Activated naive CD8-positive, alpha-beta T cell (primary cell): ENCODE measurements around the gene SERPINA5.
"Not testable (repeated sequence)": the region's sequence is repeated elsewhere in the genome, so short reads cannot be mapped to it uniquely, and the experiment has no call there.

Experiments used
- H3K27ac Mint-ChIP-seq: one replicate; pipeline ENCODE4 v1.8.0; 2021; ENCODE audit warnings: mixed read lengths
- H3K27me3 Mint-ChIP-seq: one replicate; pipeline ENCODE4 v1.8.0; 2021; ENCODE audit warnings: mixed read lengths
- H3K36me3 Mint-ChIP-seq: one replicate; pipeline ENCODE4 v1.8.0; 2021; ENCODE audit warnings: mixed read lengths
- H3K4me1 Mint-ChIP-seq: one replicate; pipeline ENCODE4 v1.8.0; 2021; ENCODE audit warnings: low read depth, mixed read lengths
- H3K4me3 Mint-ChIP-seq: one replicate; pipeline ENCODE4 v1.8.0; 2021; ENCODE audit warnings: mild to moderate bottlenecking, mixed read lengths
- H3K9me3 Mint-ChIP-seq: one replicate; pipeline ENCODE4 v1.8.0; 2021; ENCODE audit warnings: low read depth, mixed read lengths

SERPINA5 gene

GRCh38 chr14:94562941-94563883, 18.0 kb upstream of the SERPINA5 start:
- no peaks in the 10 kb centered on the region for H3K36me3 Mint-ChIP-seq
- no peaks in the 10 kb centered on the region for H3K9me3 Mint-ChIP-seq
- no peak overlapping the region for H3K27ac Mint-ChIP-seq
- H3K27me3 Mint-ChIP-seq = peaks cover 8% of the 10 kb centered on the region
- no peaks in the 10 kb centered on the region for H3K4me1 Mint-ChIP-seq
- no peak overlapping the region for H3K4me3 Mint-ChIP-seq

GRCh38 chr14:94564381-94564780, 16.8 kb upstream of the SERPINA5 start:
- H3K9me3 Mint-ChIP-seq = no peaks in the 10 kb centered on the region
- H3K4me1 Mint-ChIP-seq = no peaks in the 10 kb centered on the region
- H3K27me3 Mint-ChIP-seq = peaks cover 2% of the 10 kb centered on the region
- H3K36me3 Mint-ChIP-seq = no peaks in the 10 kb centered on the region
- H3K27ac Mint-ChIP-seq = no peak overlapping the region
- H3K4me3 Mint-ChIP-seq = no peak overlapping the region

- Mint-ChIP-seq H3K4me1 (no peaks in the 10 kb centered on the region), H3K4me3 (no peak overlapping the region), H3K36me3 (no peaks in the 10 kb centered on the region), H3K9me3 (no peaks in the 10 kb centered on the region), H3K27me3 (no peaks in the 10 kb centered on the region), H3K27ac (no peak overlapping the region)
Measured at GRCh38 chr14:94568186-94568585, 13.0 kb upstream of the SERPINA5 start.

- H3K9me3 Mint-ChIP-seq = no peaks in the 10 kb centered on the region
- H3K27ac Mint-ChIP-seq = no peak overlapping the region
- no peaks in the 10 kb centered on the region for H3K4me1 Mint-ChIP-seq
- no peaks in the 10 kb centered on the region for H3K36me3 Mint-ChIP-seq
- H3K4me3 Mint-ChIP-seq = no peak overlapping the region
- H3K27me3 Mint-ChIP-seq = no peaks in the 10 kb centered on the region
Measured at GRCh38 chr14:94569381-94570001, 11.7 kb upstream of the SERPINA5 start.

- Mint-ChIP-seq H3K4me3 (no peak overlapping the region), H3K27ac (no peak overlapping the region), H3K36me3 (no peaks in the 10 kb centered on the region), H3K4me1 (no peaks in the 10 kb centered on the region), H3K9me3 (no peaks in the 10 kb centered on the region), H3K27me3 (no peaks in the 10 kb centered on the region)
Measured at GRCh38 chr14:94570002-94570400, 11.2 kb upstream of the SERPINA5 start.

GRCh38 chr14:94570440-94570839, 10.8 kb upstream of the SERPINA5 start:
- Mint-ChIP-seq H3K4me1 (no peaks in the 10 kb centered on the region), H3K27ac (no peak overlapping the region), H3K4me3 (no peak overlapping the region), H3K36me3 (no peaks in the 10 kb centered on the region), H3K9me3 (no peaks in the 10 kb centered on the region), H3K27me3 (no peaks in the 10 kb centered on the region)

GRCh38 chr14:94571395-94571794, 9.8 kb upstream of the SERPINA5 start:
- Mint-ChIP-seq H3K36me3 (no peaks in the 10 kb centered on the region), H3K27ac (no peak overlapping the region), H3K9me3 (no peaks in the 10 kb centered on the region), H3K27me3 (no peaks in the 10 kb centered on the region), H3K4me3 (no peak overlapping the region), H3K4me1 (no peaks in the 10 kb centered on the region)

- no peaks in the 10 kb centered on the region for H3K4me1 Mint-ChIP-seq
- no peak overlapping the region for H3K27ac Mint-ChIP-seq
- no peak overlapping the region for H3K4me3 Mint-ChIP-seq
- H3K9me3 Mint-ChIP-seq = no peaks in the 10 kb centered on the region
- H3K36me3 Mint-ChIP-seq = no peaks in the 10 kb centered on the region
- no peaks in the 10 kb centered on the region for H3K27me3 Mint-ChIP-seq
Measured at GRCh38 chr14:94571950-94572349, 9.3 kb upstream of the SERPINA5 start.

- no peaks in the 10 kb centered on the region for H3K36me3 Mint-ChIP-seq
- H3K4me1 Mint-ChIP-seq = no peaks in the 10 kb centered on the region
- H3K27me3 Mint-ChIP-seq = no peaks in the 10 kb centered on the region
- H3K4me3 Mint-ChIP-seq = no peak overlapping the region
- no peaks in the 10 kb centered on the region for H3K9me3 Mint-ChIP-seq
- H3K27ac Mint-ChIP-seq = no peak overlapping the region
Measured at GRCh38 chr14:94572637-94573303, 8.5 kb upstream of the SERPINA5 start.

GRCh38 chr14:94573475-94574277, 7.5 kb upstream of the SERPINA5 start:
- Mint-ChIP-seq H3K27ac (no peak overlapping the region), H3K27me3 (no peaks in the 10 kb centered on the region), H3K9me3 (no peaks in the 10 kb centered on the region)

GRCh38 chr14:94574336-94574735, 6.9 kb upstream of the SERPINA5 start:
- Mint-ChIP-seq H3K9me3 (no peaks in the 10 kb centered on the region), H3K4me1 (no peaks in the 10 kb centered on the region), H3K4me3 (no peak overlapping the region), H3K36me3 (no peaks in the 10 kb centered on the region), H3K27me3 (peaks cover under 1% of the 10 kb centered on the region), H3K27ac (no peak overlapping the region)

More at GRCh38 chr14:94573475-94574277, 7.5 kb upstream of the SERPINA5 start:
- no peaks in the 10 kb centered on the region for H3K4me1 Mint-ChIP-seq
- H3K4me3 Mint-ChIP-seq = no peak overlapping the region
- H3K36me3 Mint-ChIP-seq = no peaks in the 10 kb centered on the region

- Mint-ChIP-seq H3K27ac (no peak overlapping the region), H3K36me3 (no peaks in the 10 kb centered on the region), H3K27me3 (peaks cover 5% of the 10 kb centered on the region), H3K9me3 (no peaks in the 10 kb centered on the region), H3K4me1 (no peaks in the 10 kb centered on the region), H3K4me3 (no peak overlapping the region)
Measured at GRCh38 chr14:94575730-94576585, 5.3 kb upstream of the SERPINA5 start.

- H3K27me3 Mint-ChIP-seq, H3K4me1 Mint-ChIP-seq, H3K27ac Mint-ChIP-seq, H3K9me3 Mint-ChIP-seq, H3K4me3 Mint-ChIP-seq, H3K36me3 Mint-ChIP-seq: not testable (repeated sequence)
Measured at GRCh38 chr14:94577472-94577871, 3.8 kb upstream of the SERPINA5 start.

GRCh38 chr14:94578712-94579111, 2.5 kb upstream of the SERPINA5 start:
- Mint-ChIP-seq H3K9me3 (no peaks in the 10 kb centered on the region), H3K27ac (no peak overlapping the region), H3K27me3 (peaks cover 5% of the 10 kb centered on the region), H3K4me3 (no peak overlapping the region), H3K36me3 (no peaks in the 10 kb centered on the region), H3K4me1 (no peaks in the 10 kb centered on the region)
